ENCODE results near the gene CNN2. TPM values are rescaled to one million over a fixed set of nuclear protein-coding genes. Genes with fewer than 3 reads are reported as not detected.

CNN2 gene
- total and polyA plus RNA-seq, 9 of the 15 experiments (the other 6 are each of a cell fraction or from before 2014, with no cell fraction given) = 12.1 to 174 (median 52.7) TPM

- Histone ChIP-seq H3K4me1 (replicated peaks in 1 of 2; ENCODE audit: control insufficient read depth in 2 of 2, insufficient read depth in 2 of 2, low read length in 2 of 2) (peaks cover 28 to 68% of the 10 kb centered on the region in 2 experiments), H3K4me2 (ENCODE audit: insufficient read depth, low read length) (peak overlapping the region; percentile 75), H3K9me1 (ENCODE audit: control insufficient read depth, insufficient read depth, low read length) (no peaks in the 10 kb centered on the region), H3K36me3 (ENCODE audit: control insufficient read depth, insufficient read depth, low read length) (peaks cover 22% of the 10 kb centered on the region; the same call in 2 of the 3 replicates), H3K27me3 (ENCODE audit: control insufficient read depth in 2 of 2, insufficient read depth in 2 of 2, low read length in 2 of 2) (no peaks in the 10 kb centered on the region), H3K9me3 (replicated peaks; ENCODE audit: control insufficient read depth, insufficient read depth, low read depth, low read length) (no peaks in the 10 kb centered on the region), H4K20me1 (replicated peaks; ENCODE audit: control insufficient read depth, insufficient read depth, low read length) (no peaks in the 10 kb centered on the region), H3K9ac (ENCODE audit: insufficient read depth in 1 of 2, low read depth in 2 of 2, low read length in 2 of 2) (peak overlapping the region; percentile 65 to 98), H3K27ac (ENCODE audit: extremely low read depth, low read depth, low read length) (peak overlapping the region; percentile 91), H3K79me2 (ENCODE audit: control insufficient read depth, insufficient read depth, low read length) (peaks cover 33% of the 10 kb centered on the region), H3K4me3 (peak overlapping the region; percentile 34), H2AFZ (ENCODE audit: low read depth, low read length) (peak overlapping the region; percentile 89)
- DNase-seq (ENCODE audit: extremely low read depth in 1 of 4, low spot score in 3 of 4) = peak; percentile 85 to 92 (median 88)
- POLR2A ChIA-PET = interaction anchor here (0.6 to 1.2 kb wide), 2 partner anchors 27 to 39 kb away, joined by 3 read pairs; partner anchors contain the start of gene RNU6-2
- in situ Hi-C loops (cut with MboI) (loop anchor here (5.0 kb wide), 1 partner anchor 60 kb away; no protein-coding TSS in a partner anchor), intact Hi-C loops (cut with micrococcal nuclease) (loop anchor here (1.0 to 5.0 kb wide), 3 partner anchors 61 to 210 kb away; no protein-coding TSS in a partner anchor)
- CTCF ChIA-PET (ENCODE audit: low intra/inter-chr PET ratio) = interaction anchor here (0.7 to 5.7 kb wide), 5 partner anchors 60 to 212 kb away, joined by 3 to 158 read pairs (median 4); partner anchors contain the start of gene ARID3A
- no peak for FAIRE-seq
- BruUV-seq (replicated peaks) = no TSS peak
- 1% methylated on average over 42 of the region's 46 CpGs for WGBS (ENCODE audit: insufficient coverage, low coverage, missing lambda C conversion rate)
- ATAC-seq = peak; percentile 82
- no peak for TF ChIP-seq ZNF41 (CRISPR knock-in tag; conservative IDR thresholded peaks at IDR 0.05)
- TF ChIP-seq ZNF239 (CRISPR knock-in tag; IDR thresholded peaks at IDR 0.05) = no peak
- TF ChIP-seq HMG20A (CRISPR knock-in tag; conservative IDR thresholded peaks at IDR 0.05) = no peak
- TF ChIP-seq VEZF1 (CRISPR knock-in tag; IDR thresholded peaks at IDR 0.05) = peak; percentile 89
- no peak for TF ChIP-seq RBM14 (IDR thresholded peaks at IDR 0.05; ENCODE audit: borderline replicate concordance, insufficient read depth, low read depth, low read length)
- TF ChIP-seq ZNF668 (CRISPR knock-in tag; IDR thresholded peaks at IDR 0.05) = no peak
- TF ChIP-seq CEBPB (tag; IDR thresholded peaks at IDR 0.05) = no peak
- no peak for TF ChIP-seq XRCC3 (IDR thresholded peaks at IDR 0.05)
- TF ChIP-seq ZBTB43 (CRISPR knock-in tag; IDR thresholded peaks at IDR 0.05) = no peak
- peak; percentile 21 for TF ChIP-seq TBP (optimal IDR thresholded peaks at IDR 0.05; ENCODE audit: low read depth, low read length)
Observed at GRCh38 chr19:982567-983170, 43.7 kb upstream of the CNN2 start.
